ENCODE measurements around the gene LRRIQ3. TPM values are rescaled to one million over a fixed set of nuclear protein-coding genes. Genes with fewer than 3 reads are reported as not detected.

LRRIQ3 gene
- total and polyA plus RNA-seq, 2 of the 13 experiments (the other 11 are each of a cell fraction or from before 2014, with no cell fraction given), result 1.1 to 1.3 TPM

DNA sequence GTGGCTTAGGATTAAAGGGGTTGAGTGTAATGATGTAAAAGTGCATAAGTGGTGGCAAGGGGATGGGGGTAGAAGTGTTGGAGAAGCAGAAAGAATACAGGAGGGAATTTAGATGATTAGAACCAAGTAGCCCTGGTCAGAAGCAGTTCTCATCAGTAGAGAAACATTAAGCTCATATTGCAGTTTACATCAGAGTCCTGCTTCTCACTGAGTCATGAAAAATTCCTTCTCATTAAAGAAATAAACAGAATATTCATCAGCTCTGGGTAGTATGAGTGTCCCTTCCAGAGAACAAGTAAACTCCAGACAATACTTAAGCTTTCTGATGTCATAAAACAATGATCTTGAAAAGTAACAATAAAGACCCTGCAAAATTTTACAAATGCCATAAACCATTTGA lies 36.5 kb downstream of the LRRIQ3 start:
- Histone ChIP-seq H3K79me2 (ENCODE audit: insufficient read depth, low read length) (no peaks in the 10 kb centered on the region), H3K4me3 (replicated peaks in 1 of 3; ENCODE audit: insufficient read depth in 1 of 3, low read depth in 2 of 3, low read length in 3 of 3) (no peak overlapping the region), H3K27me3 (ENCODE audit: control insufficient read depth in 1 of 2, insufficient read depth in 2 of 2, low read length in 2 of 2) (no peaks in the 10 kb centered on the region), H3K4me1 (ENCODE audit: insufficient read depth, low read length) (no peaks in the 10 kb centered on the region), H3K9ac (ENCODE audit: insufficient read depth, low read depth, low read length) (no peak overlapping the region), H4K20me1 (ENCODE audit: insufficient read depth, low read length) (no peaks in the 10 kb centered on the region), H3K36me3 (replicated peaks in 1 of 2; ENCODE audit: control insufficient read depth in 1 of 2, insufficient read depth in 2 of 2, low read length in 2 of 2) (no peaks in the 10 kb centered on the region), H3K4me2 (ENCODE audit: low read depth, low read length) (no peak overlapping the region), H3K27ac (ENCODE audit: extremely low read length, insufficient read depth, low read length) (no peak overlapping the region), H2AFZ (ENCODE audit: low read length) (no peak overlapping the region), H3K9me3 (ENCODE audit: low read length) (no peaks in the 10 kb centered on the region)
- intact Hi-C loops (cut with micrococcal nuclease; ENCODE audit: unreplicated experiment), result no loop called here
- no peak for TF ChIP-seq ZNF615 (CRISPR knock-in tag; IDR thresholded peaks at IDR 0.05; ENCODE audit: borderline replicate concordance)
- TF ChIP-seq TCF7 (IDR thresholded peaks at IDR 0.05; ENCODE audit: low read depth), result no peak
- no peak for TF ChIP-seq MEIS2 (CRISPR knock-in tag; IDR thresholded peaks at IDR 0.05)
- TF ChIP-seq ZNF431 (CRISPR knock-in tag; IDR thresholded peaks at IDR 0.05; ENCODE audit: borderline replicate concordance, low read depth), result no peak
- TF ChIP-seq SMAD3 (CRISPR knock-in tag; IDR thresholded peaks at IDR 0.05), result no peak
- no peak for TF ChIP-seq FIP1L1 (IDR thresholded peaks at IDR 0.05; ENCODE audit: borderline replicate concordance, insufficient read depth, low read depth, low read length)
- no peak for TF ChIP-seq ZNF562 (CRISPR knock-in tag; IDR thresholded peaks at IDR 0.05; ENCODE audit: borderline replicate concordance)
- no peak for TF ChIP-seq ZBTB21 (CRISPR knock-in tag; IDR thresholded peaks at IDR 0.05)
- no peak for TF ChIP-seq NFAT5 (CRISPR knock-in tag; IDR thresholded peaks at IDR 0.05)
- TF ChIP-seq, protein P1, sequence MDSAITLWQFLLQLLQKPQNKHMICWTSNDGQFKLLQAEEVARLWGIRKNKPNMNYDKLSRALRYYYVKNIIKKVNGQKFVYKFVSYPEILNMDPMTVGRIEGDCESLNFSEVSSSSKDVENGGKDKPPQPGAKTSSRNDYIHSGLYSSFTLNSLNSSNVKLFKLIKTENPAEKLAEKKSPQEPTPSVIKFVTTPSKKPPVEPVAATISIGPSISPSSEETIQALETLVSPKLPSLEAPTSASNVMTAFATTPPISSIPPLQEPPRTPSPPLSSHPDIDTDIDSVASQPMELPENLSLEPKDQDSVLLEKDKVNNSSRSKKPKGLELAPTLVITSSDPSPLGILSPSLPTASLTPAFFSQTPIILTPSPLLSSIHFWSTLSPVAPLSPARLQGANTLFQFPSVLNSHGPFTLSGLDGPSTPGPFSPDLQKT (CRISPR knock-in tag; IDR thresholded peaks at IDR 0.05; ENCODE audit: borderline replicate concordance), result no peak
- no peak for TF ChIP-seq ZNF543 (CRISPR knock-in tag; IDR thresholded peaks at IDR 0.05)
- TF ChIP-seq, protein P2, sequence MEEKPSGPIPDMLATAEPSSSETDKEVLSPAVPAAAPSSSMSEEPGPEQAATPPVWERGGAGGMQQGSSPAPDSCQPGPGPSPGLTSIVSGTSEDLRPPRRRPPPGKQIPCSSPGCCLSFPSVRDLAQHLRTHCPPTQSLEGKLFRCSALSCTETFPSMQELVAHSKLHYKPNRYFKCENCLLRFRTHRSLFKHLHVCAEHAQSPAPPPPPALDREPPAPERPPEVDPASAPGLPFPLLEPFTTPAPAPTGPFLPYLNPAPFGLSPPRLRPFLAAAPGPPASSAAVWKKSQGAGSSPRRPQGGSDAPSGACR (CRISPR knock-in tag; IDR thresholded peaks at IDR 0.05), result no peak
- TF ChIP-seq ZNF296 (CRISPR knock-in tag; conservative IDR thresholded peaks at IDR 0.05), result no peak
- TF ChIP-seq, protein P3, sequence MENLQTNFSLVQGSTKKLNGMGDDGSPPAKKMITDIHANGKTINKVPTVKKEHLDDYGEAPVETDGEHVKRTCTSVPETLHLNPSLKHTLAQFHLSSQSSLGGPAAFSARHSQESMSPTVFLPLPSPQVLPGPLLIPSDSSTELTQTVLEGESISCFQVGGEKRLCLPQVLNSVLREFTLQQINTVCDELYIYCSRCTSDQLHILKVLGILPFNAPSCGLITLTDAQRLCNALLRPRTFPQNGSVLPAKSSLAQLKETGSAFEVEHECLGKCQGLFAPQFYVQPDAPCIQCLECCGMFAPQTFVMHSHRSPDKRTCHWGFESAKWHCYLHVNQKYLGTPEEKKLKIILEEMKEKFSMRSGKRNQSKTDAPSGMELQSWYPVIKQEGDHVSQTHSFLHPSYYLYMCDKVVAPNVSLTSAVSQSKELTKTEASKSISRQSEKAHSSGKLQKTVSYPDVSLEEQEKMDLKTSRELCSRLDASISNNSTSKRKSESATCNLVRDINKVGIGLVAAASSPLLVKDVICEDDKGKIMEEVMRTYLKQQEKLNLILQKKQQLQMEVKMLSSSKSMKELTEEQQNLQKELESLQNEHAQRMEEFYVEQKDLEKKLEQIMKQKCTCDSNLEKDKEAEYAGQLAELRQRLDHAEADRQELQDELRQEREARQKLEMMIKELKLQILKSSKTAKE (CRISPR knock-in tag; IDR thresholded peaks at IDR 0.05; ENCODE audit: borderline replicate concordance), result no peak
- no peak for TF ChIP-seq ZKSCAN8 (CRISPR knock-in tag; IDR thresholded peaks at IDR 0.05; ENCODE audit: borderline replicate concordance)
- no peak for DNase-seq (ENCODE audit: low spot score)
- ATAC-seq, result no peak
- FAIRE-seq, result no peak
- BruUV-seq (replicated peaks), result no TSS peak
- in situ Hi-C loops (cut with HindIII; ENCODE audit: extremely low pct_ligation_motif_present, low pct_unique_long_range_greater_than_20kb), result no loop called here
- ChIA-PET CTCF (ENCODE audit: low intra/inter-chr PET ratio, low total read pairs) (no interaction called here), POLR2A (no interaction called here)
